CD4-positive, alpha-beta T cell treated with Interleukin-15 for 4 hours (primary cell): ENCODE measurements around the gene CTF1.
"Not testable (repeated sequence)": the region's sequence is repeated elsewhere in the genome, so short reads cannot be mapped to it uniquely, and the experiment has no call there.

ENCODE experiments used
- DNase-seq: peaks from one replicate; pipeline ENCODE4 v3.0.0-alpha.2; 2020; ENCODE audit warnings: low spot score

Gene CTF1

GRCh38 chr16:30888856-30889499, 7.4 kb upstream of the CTF1 start:
- DNase-seq = no peak

GRCh38 chr16:30889721-30890120, 6.7 kb upstream of the CTF1 start:
- no peak for DNase-seq

GRCh38 chr16:30891043-30891823, 5.2 kb upstream of the CTF1 start:
- not testable (repeated sequence) for DNase-seq

DNA sequence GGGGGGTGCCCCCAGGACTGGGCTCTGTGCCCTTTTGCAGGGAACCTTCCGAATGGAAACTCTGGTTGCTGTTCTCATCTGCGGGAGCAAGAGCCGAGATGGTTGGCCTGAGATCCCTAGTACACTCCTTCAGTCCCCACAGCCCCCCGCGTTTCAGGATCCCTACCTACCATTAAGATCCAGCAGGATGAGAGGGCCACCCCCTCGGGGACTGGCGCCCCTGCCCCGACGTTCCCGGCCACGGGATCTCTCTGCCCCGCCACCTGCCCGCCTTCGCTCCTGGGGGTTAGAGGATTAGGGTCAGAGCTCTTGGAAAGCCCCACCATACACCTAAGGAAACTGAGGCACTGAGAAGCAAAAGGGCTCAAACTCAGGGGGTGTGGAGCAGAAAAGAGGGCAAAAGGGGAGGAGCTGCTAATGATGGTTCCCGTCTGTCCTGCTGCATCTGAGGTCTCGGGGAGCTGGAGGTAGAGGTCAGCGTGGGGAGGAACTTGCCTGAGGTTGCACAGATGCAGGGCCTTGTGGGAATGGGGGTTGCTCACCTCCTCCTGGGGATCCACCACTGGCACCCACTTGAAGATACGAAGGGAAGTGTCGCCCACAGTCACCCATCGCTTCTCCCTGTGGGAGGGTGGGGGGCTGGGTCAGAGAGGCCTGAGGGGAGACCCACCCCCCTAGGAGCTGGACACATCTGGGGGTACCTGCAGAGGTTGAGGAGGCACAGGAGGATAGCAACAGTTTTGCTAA, 3.6 kb upstream of the CTF1 start:
- no peak for DNase-seq

DNA sequence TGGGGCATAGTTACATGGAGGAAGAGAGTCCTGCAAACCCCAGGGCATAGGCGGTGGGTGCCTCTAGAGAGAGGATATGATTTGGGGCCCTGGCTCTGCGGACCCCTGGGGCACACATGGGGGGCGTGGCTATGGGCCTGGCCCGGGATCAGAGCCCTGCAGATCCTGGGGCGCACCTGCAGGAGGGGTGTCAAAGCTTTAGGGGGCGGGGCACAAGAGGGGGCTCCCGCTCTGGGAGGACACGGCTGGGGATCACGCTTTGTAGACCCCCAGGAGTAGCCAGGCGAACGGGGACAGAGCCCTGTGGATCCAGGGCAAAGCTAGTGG, 3.0 kb upstream of the CTF1 start:
- DNase-seq = no peak

DNA sequence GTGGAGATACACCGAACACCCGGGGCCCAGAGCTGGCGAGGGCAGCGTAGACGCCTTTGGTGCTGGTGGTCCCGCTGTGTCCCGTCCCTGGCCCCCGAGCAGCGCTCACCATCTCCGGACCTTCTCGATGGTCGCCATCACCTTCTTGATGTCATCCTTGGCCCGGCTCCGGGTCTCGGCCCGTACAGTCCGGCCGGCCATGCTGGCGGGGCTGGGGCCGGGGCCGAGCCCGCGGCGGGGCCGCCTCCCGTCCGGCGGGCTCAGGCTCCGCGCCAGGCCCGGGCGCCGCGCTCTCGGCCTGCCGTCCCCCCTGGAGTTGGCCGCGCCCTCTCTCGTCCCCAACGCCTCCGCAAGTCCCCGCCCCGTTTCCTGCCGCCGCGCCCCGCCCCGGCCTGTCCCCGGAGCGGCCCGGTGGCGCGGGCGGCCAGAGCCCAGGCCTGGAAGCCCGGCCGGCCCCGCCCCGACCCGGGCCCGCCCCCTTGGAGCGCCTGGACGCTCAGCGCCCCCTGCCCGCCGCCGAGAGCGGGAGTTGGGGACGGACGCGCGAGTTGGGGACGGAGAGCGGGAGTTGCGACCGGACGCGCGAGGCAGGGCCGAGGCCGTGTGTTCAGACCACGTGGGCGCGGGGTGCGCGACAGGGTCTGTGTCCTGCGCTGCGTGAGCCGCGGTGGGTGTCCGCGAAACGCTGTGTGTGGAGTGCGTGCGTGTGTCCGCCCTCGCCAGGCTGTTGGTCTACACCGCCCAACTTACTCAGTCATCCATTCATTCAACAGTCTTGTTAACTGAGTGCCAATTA, 2.5 kb upstream of the CTF1 start, which contains the start of gene BCL7C:
TSS of gene BCL7C (minus strand) at position 334 of the 796 bp plus-strand sequence. CDS start at position 201, 133 bp downstream.
- DNase-seq = peak; percentile 82

GRCh38 chr16:30894540-30895368, 1.7 kb upstream of the CTF1 start:
- DNase-seq = no peak

DNA sequence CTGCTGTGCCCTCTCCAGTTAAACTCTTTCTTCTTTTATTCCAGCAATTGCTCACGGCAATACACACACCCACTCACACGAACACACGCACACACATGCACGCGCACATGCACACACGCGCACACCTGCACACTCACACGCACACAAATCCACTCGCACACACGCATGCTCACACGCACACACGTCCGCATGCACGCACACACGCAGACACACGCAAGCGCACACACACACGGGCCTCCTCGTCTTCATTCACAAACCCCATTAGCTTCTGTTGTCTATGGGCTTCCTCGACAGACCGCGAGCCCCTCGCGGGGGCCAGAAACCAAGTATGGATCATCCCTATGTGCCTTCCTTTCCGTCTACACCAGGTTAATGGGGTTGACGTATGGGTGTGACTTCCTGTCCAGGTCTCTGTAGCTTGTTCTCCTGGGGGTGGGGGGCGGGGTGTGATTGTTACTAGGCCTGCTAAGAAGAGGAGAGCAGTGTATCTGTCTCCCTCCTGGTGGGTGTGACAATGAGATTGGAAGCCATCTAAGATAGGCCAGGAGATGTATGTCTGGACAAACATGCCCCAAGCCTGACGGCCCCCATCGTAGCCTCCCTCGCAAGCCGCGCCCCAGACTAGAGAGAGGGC, 670 bp upstream of the CTF1 start:
- DNase-seq = no peak

GRCh38 chr16:30896889-30897733, 697 bp downstream of the CTF1 start:
- DNase-seq = peak; percentile 75

GRCh38 chr16:30899794-30900193, 3.4 kb downstream of the CTF1 start:
- DNase-seq = no peak

GRCh38 chr16:30900588-30900987, 4.2 kb downstream of the CTF1 start:
- no peak for DNase-seq

DNA sequence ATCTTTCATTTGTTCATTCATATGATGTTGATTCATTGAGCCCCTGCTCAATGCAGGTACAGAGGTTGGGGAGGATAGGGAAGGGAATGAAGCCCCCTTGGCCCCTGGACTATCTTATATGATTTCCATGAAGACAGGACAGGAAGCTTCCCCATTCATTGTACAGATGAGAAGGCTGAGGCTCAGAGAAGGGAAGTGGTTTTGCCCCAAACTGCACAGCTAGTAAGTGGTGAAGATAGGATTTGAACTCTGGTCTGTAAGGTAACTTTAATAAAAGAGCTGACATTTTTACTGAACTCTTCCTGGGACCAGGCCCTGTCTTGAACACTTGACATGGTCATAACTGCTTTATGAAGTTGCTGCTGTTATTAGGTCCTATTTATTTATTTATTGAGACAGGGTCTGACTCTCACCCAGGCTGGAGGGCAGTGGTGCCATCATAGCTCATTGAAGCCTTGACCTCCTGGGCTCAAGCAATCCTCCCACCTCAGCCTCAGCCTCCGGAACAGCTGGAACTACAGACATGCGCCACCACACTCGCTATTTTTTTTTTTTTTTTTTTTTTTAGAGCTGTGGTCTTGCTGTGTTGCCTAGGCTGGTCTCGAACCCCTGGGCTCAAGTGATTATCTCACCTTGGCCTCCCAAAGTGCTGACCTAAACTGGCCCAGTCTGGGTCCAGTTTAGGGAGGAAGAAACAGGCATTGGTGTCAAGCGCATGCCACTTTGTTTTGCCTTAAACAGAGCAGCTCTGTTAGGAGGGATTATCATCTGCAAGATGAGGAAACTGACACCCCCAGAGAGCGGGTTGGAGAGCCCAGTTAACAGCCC, 5.0 kb downstream of the CTF1 start:
- DNase-seq = no peak

GRCh38 chr16:30902029-30902972, 5.9 kb downstream of the CTF1 start:
- peak; percentile 57 for DNase-seq

DNA sequence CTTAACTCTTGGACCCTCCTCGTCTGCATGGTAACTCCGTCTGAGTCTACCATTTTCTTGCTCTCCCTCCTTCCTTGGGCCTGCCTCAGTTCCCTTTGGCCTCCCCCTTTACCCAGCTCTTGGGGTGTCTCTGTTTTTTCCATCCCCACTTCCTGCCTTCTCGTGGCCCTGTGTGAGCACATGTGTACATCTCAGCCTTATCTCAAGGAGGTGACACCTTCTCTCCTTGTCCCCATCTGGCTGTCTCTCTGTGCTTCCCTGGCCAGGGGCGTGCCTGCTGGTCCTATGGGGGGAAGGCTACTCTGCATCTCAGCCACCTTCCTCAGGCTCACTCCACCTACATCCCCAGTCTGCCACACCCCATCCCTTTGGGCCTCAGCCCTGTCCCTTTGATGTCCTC, 6.6 kb downstream of the CTF1 start:
- no peak for DNase-seq

GRCh38 chr16:30903596-30903995, 7.2 kb downstream of the CTF1 start:
- DNase-seq = no peak

DNA sequence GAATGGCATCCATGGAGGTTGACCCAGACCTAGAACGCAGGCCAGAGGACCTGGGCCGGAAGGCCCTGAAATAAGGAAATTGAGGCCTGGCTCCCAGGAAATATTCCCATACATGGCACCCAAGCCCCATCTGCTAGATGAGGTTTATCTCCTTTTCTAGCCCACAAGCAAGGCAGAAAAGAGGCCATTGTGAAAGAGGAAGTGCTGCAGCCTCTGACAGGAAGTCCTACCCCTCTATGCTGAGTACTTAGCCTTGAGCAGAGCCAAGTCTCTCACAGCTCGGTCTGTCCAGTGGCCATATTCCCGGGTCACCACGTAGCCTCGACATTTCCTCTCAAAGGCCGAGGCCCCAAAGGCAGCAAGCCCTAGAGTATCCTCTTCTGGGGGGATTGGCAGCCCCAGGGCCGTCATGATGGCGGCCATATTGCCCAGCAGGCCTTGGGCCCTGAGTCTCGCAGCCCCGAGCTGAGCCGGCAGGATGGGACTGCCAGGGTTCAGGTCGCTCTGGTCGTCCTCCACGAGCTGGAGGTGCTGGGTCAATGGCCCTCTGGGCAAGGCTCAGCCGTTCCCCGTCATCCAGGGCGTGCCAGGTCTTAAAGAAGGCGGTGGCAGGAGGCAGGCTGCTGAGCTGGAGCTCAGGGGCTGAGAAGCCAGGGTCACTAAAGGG, 7.8 kb downstream of the CTF1 start:
- no peak for DNase-seq

DNA sequence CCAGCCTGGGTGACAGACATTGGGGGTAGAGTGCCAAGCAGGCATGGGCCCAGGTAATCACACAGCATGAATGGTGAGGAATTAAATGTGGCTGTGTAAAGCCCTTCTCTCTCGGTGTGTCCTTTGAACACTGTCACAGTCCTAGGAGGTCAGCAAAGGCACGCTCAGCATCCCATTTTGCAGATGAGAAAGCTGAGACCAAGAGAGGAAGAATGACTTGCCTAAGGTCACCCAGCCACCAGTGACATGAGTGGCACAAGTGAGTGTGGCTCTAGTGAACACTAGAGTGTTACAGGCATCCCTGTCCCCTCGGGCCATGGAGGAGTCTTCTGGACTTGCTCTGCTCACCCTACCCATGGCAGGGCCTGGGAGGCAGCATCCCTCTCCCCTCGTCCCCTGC, 10.7 kb downstream of the CTF1 start:
- DNase-seq = no peak
